Mucosa of stomach (tissue), 1 donor: ENCODE results near the gene FUZ.

ENCODE experiments used
- H3K27me3 ChIP-seq: one replicate; pipeline ENCODE4 v1.7.0; 2013; ENCODE audit warnings: mild to moderate bottlenecking, low read length; ENCODE audit not compliant: control insufficient read depth, insufficient read depth
- H3K36me3 ChIP-seq: one replicate; pipeline ENCODE4 v1.7.0; 2013; ENCODE audit warnings: low read length; ENCODE audit not compliant: control insufficient read depth, insufficient read depth
- H3K4me1 ChIP-seq: one replicate; pipeline ENCODE4 v1.7.0; 2013; ENCODE audit warnings: mild to moderate bottlenecking, low read length; ENCODE audit not compliant: control insufficient read depth, insufficient read depth
- H3K4me3 ChIP-seq: one replicate; pipeline ENCODE4 v1.7.0; 2013; ENCODE audit warnings: low read length
- H3K9ac ChIP-seq: one replicate; pipeline ENCODE4 v1.7.0; 2013; ENCODE audit warnings: mild to moderate bottlenecking, low read length, moderate library complexity
- H3K9me3 ChIP-seq: one replicate; pipeline ENCODE4 v1.7.0; 2013; ENCODE audit warnings: mild to moderate bottlenecking, low read length, moderate library complexity; ENCODE audit not compliant: control insufficient read depth
- donor health status: Pancreatic carcinoma.

Gene FUZ

GRCh38 chr19:49847731-49848696 lies 34.9 kb upstream of the FUZ start:
- Histone ChIP-seq H3K4me1 (peaks cover 19% of the 10 kb centered on the region), H3K36me3 (no peaks in the 10 kb centered on the region), H3K27me3 (no peaks in the 10 kb centered on the region), H3K9ac (no peak overlapping the region), H3K9me3 (no peaks in the 10 kb centered on the region), H3K4me3 (no peak overlapping the region)

DNA sequence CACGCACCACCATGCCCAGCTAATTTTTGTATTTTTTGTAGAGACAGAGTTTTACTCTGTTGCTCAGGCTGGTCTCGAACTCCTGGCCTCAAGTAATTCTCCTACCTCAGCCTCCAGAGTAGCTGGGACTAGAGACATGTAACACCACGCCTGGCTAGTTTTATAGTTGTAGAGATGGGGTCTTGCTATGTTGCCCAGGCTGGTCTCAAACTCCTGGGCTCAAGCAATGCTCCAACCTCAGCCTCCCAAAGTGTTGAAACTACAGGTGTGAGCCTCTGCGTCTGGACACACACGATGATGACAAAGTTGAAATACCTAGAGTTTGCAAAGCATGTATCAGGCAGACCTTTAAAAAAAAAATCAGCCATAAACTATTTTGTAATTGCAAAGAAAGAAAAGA lies 33.3 kb upstream of the FUZ start:
- H3K27me3 ChIP-seq = no peaks in the 10 kb centered on the region
- H3K4me1 ChIP-seq = peaks cover 8% of the 10 kb centered on the region
- H3K36me3 ChIP-seq = no peaks in the 10 kb centered on the region
- H3K9me3 ChIP-seq = no peaks in the 10 kb centered on the region
- no peak overlapping the region for H3K9ac ChIP-seq
- H3K4me3 ChIP-seq = no peak overlapping the region

DNA sequence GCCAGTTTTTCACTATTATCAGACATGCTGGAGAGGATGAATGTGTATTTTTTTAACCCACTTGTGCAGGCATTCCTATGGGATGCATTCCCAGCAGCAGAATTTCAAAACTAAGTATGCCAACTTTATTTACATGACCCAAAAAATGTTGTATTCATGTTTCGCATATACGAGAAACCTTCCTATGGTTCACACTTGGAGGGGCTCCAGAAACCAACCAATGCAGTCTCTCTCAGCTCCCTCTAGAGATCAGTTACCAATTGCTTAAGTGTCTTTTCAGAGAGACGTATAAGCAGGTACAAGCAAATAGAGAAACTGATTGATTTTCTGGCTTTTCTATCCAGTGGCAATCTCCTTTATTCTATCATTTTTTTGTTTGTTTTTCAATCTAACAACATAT lies 32.3 kb upstream of the FUZ start:
- Histone ChIP-seq H3K4me1 (peaks cover 8% of the 10 kb centered on the region), H3K9ac (no peak overlapping the region), H3K4me3 (no peak overlapping the region)

DNA sequence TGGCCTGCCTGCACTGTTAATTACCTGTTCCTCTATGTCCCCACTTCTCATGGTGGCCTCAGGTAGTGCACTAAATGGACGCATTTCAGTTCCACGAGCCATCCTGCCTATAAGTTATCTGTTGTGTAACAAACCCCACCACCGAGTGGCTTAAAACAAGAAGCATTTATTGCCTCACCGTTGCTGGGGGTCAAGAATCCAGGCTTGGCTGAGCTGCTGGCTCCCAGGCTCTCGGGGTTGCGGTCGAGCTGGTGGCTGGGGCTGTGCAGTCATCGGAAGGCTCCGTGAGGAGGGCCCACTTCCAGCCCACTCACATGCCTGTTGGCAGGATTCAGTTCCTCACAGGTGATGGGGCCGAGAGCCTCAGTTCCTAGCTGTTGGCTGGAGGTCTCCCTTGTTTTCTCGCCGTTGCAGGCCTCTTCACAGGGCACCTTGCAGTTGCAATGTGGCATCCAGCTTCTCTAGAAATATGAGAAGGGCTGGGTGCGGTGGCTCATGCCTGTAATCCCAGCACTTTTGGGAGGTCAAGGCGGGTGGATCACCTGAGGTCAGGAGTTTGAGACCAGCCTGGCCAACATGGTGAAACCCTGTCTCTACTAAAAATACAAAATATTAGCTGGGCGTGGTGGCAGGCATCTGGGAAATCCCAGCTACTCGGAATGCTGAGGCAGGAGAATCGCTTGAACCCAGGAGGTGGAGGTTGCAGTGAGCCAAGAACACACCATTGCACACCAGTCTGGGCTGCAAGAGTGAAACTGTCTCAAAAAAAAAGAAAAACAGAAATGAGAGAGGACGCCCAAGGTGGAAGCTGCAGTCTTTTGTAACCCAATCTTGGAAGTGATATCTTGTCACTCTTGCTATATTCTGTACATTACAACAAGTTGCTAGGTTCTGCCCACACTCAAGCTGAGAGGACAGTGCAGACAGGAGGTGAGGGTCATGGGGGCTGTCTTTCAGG lies 31.3 kb upstream of the FUZ start:
- H3K4me1 ChIP-seq = no peaks in the 10 kb centered on the region
- H3K4me3 ChIP-seq = no peak overlapping the region
- no peak overlapping the region for H3K9ac ChIP-seq
- peaks cover 4% of the 10 kb centered on the region for H3K36me3 ChIP-seq
- H3K27me3 ChIP-seq = no peaks in the 10 kb centered on the region
- H3K9me3 ChIP-seq = no peaks in the 10 kb centered on the region

More for the DNA sequence above, 32.3 kb upstream of the FUZ start:
- no peaks in the 10 kb centered on the region for H3K9me3 ChIP-seq
- no peaks in the 10 kb centered on the region for H3K27me3 ChIP-seq
- H3K36me3 ChIP-seq = no peaks in the 10 kb centered on the region

DNA sequence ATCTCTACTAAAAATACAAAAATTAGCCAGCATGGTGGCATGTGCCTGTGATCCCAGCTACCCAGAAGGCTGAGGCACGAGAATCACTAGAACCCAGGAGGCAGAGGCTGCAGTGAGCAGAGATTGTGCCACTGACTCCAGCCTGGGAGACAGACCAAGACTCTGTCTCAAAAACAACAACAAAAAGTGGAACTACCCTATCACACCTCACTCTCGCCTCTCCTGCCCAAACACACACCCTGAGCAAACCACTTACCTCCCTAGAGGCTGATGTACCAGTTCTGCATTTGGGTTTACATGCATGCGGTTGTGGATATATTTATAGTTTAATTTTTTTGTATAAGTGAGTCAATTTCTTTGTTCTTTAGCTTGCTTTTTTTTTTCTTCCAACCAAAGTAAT lies 30.2 kb upstream of the FUZ start:
- H3K9ac ChIP-seq = no peak overlapping the region
- no peak overlapping the region for H3K4me3 ChIP-seq
- no peaks in the 10 kb centered on the region for H3K9me3 ChIP-seq
- peaks cover 7% of the 10 kb centered on the region for H3K36me3 ChIP-seq
- no peaks in the 10 kb centered on the region for H3K27me3 ChIP-seq
- H3K4me1 ChIP-seq = no peaks in the 10 kb centered on the region

GRCh38 chr19:49840736-49841249 lies 27.7 kb upstream of the FUZ start:
- peaks cover 7% of the 10 kb centered on the region for H3K36me3 ChIP-seq
- no peaks in the 10 kb centered on the region for H3K9me3 ChIP-seq
- H3K9ac ChIP-seq = no peak overlapping the region
- no peaks in the 10 kb centered on the region for H3K4me1 ChIP-seq
- H3K4me3 ChIP-seq = no peak overlapping the region
- H3K27me3 ChIP-seq = no peaks in the 10 kb centered on the region

- Histone ChIP-seq H3K4me3 (no peak overlapping the region), H3K9ac (no peak overlapping the region), H3K9me3 (no peaks in the 10 kb centered on the region), H3K27me3 (no peaks in the 10 kb centered on the region), H3K4me1 (no peaks in the 10 kb centered on the region), H3K36me3 (peaks cover 7% of the 10 kb centered on the region)
Measured at GRCh38 chr19:49840321-49840720, 27.2 kb upstream of the FUZ start.

GRCh38 chr19:49839713-49840112 lies 26.6 kb upstream of the FUZ start:
- H3K4me3 ChIP-seq = no peak overlapping the region
- H3K27me3 ChIP-seq = no peaks in the 10 kb centered on the region
- no peaks in the 10 kb centered on the region for H3K9me3 ChIP-seq
- H3K4me1 ChIP-seq = no peaks in the 10 kb centered on the region
- H3K9ac ChIP-seq = no peak overlapping the region
- H3K36me3 ChIP-seq = peaks cover 7% of the 10 kb centered on the region

DNA sequence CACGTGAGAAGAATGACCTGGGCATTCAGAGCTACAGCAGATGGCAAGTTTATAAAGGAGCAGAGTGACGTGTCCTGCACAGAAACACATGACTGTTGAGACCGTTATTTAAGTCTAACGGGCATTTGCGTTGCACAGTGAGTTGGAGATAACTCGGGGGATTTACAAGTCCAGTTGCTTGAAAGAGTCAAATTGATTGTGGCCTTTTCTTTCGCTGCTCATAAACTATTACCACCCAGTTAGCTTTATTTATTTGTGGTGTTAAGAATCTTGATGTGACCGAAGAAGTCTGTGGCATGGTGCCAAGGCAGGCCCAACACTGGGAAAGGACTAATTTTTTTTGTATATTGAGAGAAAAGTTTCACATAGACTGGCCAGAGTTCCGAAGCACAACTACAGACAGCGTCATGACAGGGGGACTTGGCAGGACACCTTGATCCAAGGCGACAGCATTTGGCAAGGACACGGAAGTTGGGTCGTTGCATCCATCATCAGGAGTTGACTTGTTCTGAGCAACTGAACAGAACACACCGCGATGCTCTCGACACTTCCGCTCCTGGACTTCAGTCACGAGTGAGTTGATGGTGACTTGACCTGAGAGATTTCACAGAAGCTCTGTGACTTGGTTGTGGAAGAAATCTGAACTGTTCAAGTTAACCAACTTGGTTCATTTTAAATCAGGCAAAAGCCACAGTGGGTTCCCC lies 25.9 kb upstream of the FUZ start:
- H3K27me3 ChIP-seq = no peaks in the 10 kb centered on the region
- H3K4me3 ChIP-seq = no peak overlapping the region
- no peak overlapping the region for H3K9ac ChIP-seq
- H3K36me3 ChIP-seq = peaks cover 7% of the 10 kb centered on the region
- H3K4me1 ChIP-seq = no peaks in the 10 kb centered on the region
- no peaks in the 10 kb centered on the region for H3K9me3 ChIP-seq

DNA sequence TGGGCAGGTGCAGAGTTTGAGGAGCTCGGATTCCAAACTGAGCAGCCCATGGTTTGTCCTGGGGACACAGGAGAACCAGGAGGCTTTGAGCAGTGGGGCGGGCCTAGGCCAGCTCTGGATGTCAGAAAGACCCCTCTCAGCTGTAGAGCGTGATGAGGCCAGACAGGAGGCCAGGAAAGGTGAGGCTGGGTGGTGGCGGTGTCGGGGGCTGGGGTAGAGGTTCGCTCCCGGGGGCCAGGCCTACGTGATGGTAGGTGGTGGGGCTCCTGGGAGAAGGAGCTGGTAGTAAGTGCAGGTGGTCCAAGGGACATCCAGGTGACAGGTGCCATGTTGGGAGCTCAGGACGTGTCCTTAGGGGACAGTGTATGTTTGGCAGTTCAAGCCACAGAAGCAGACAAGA lies 24.3 kb upstream of the FUZ start:
- H3K9me3 ChIP-seq = no peaks in the 10 kb centered on the region
- H3K9ac ChIP-seq = no peak overlapping the region
- H3K4me3 ChIP-seq = no peak overlapping the region
- peaks cover 7% of the 10 kb centered on the region for H3K36me3 ChIP-seq
- H3K4me1 ChIP-seq = no peaks in the 10 kb centered on the region
- no peaks in the 10 kb centered on the region for H3K27me3 ChIP-seq

- H3K9ac ChIP-seq = no peak overlapping the region
- no peaks in the 10 kb centered on the region for H3K9me3 ChIP-seq
- no peak overlapping the region for H3K4me3 ChIP-seq
- no peaks in the 10 kb centered on the region for H3K4me1 ChIP-seq
- peaks cover 7% of the 10 kb centered on the region for H3K36me3 ChIP-seq
- no peaks in the 10 kb centered on the region for H3K27me3 ChIP-seq
Measured at GRCh38 chr19:49837009-49837310, 23.9 kb upstream of the FUZ start.
